SKM-1 treated with dmso at 0.1 percent for 144 hours (cell line): ENCODE measurements around the gene GXYLT2.

Source experiments
- DNase-seq: peaks from one replicate; lab custom pipeline; 2025; ENCODE audit not compliant: unreplicated experiment; lab: John Stamatoyannopoulos, UW

The GXYLT2 gene

DNA sequence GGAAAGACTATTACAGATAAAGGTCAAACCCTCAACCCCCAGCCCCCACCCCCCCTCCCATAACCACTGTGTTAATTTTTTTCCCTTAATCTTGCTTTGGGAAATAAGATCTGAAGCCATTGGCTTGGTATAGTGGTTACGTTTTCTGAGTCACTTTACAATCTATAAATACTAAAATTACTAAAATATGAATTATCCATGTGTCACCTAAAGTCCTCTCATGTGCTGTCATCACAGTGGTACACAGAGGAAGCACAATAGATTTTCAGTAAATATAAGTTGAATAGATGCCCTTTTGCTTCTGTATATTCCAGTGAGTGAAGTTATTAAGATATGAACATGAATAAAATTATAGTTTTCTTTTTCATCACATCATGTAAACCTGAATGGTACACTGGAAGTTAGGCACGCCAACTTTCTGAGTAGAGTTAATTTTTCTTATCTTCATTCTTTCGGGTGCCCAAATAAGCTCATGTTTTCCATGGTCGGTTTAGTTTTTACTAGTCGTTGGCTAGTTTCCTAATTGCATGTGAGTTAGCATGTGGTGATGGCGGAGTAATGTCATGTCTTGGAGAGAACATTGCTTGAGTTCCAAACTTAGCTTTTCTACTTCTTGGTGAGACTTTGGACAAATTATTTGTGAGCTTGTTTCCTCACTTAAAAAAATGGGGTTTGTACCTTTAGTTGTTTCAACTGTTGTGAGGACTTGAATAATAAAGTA lies 120.3 kb downstream of the GXYLT2 start:
- DNase-seq = no peak

DNA sequence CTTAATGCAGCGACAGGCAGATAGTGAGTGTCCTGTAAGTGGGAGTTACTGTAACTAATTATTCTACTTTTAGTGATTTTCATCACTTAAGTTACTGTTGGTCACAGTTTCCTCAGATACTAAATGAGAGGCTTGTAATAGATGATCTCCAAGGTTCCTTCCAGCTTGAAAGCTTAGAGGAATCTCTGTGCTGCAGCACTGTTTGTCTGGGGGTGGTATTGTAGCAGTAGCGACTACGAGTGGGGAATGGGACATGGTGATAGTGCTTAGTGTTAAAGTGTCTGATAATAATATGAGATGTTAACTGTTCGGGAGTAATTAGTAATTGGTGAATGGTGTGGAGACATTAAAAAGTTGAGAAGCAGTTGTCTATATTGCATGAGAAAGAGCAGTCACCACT lies 121.2 kb downstream of the GXYLT2 start:
- DNase-seq = no peak

DNA sequence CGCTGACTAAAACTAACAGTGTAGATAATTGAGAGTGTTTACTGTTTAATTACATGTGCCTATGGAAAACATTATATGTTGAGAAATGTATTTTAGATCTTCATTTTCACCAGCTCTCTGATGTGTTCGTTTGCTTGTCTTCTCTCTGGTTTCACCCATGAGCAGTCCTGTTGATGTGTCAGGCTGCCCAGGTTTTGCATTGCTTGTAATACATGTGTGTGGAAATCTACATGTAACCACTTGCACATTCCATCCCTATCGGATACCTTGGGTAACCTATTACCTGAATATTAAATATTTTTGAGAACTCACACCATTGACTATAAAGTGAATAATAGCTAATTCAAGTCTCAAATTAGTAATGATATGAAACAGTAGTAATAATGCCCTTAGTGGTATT lies 121.9 kb downstream of the GXYLT2 start:
- DNase-seq = no peak

DNA sequence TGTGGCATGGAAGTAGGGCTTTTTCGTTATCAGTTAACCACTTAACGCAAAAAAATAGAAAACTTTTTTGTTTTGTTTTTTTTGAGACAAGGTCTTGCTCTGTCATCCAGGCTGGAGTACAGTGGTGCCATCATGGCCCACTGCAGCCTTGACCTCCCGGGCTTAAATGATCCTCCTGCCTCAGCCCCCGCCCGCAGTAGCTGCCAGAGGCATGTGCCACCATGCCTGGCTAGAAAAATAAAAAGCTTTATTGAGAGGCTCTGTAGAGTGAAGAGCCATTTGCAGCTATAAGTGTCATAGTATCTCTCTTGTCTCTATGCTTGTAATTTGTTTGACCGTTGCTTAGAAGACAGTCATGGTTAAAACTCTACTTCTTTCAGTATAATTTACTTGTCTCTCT lies 122.3 kb downstream of the GXYLT2 start:
- no peak for DNase-seq

DNA sequence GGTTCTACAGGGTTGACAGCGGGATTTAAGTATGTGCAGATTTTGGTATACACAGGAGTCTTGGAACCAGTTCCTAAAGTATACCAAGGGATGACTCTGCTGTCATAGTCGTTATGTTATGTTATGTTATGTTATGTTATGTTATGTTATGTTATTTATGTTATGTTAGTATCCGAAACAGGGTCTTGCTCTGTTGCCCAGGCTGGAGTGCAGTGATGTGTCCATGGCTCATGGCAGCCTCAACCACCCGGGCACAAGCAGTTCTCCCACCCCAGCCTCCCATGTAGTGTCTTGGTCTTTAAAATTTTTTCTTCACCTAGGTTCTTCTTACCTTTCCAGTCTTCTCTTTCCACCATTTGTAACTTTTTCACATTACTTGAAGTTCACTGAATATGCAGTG lies 130.5 kb downstream of the GXYLT2 start:
- no peak for DNase-seq

DNA sequence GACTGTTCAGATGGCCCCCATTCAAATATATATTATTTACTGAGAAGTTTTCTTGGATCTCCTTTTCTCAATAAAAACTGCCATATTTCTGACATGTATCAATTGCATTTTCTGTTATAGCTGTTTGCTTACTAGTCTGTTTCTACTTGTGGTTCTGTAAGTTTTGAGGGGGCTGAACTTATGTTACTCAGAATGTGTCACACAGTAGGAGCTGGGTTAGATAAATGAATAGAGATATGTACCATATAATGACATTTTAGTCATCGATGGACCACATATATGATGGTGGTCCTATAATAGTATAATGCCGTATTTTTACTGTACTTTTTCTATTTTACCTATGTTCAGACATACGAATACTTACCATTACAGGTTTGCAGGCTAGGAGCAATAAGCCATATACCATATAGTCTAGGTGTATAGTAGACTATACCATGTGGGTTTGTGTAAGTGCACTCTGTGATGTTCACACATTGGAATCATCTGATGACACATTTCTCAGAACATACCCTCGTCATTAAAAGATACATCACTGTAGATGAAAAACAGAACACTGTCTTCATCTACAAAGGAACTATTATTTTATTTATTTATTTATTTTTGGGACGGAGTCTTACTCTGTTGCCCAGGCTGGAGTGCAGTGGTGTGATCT lies 131.1 kb downstream of the GXYLT2 start:
- no peak for DNase-seq

DNA sequence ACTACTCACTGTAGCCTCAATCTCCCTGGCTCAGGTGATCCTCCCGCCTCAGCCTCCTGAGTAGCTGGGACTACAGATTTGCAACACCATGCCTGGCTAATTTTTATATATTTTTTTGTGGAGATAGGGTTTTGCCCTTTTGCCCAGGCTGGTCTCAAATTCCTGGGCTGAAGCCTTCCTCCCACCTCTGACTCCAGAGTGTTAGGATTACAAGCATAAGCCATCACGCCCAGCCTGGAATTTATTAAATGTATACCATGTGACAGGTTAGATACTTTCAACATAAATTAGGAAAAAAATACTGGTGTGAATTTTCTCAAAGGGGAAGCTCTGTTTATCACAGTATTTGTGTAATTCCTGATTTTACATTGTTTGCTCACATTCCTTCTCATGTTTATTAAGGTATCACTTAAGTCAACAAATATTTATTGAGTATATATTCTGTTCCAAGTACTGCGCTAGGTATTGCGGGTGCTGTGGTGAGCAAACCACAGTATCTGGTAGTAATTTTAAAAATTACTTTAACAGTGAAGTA lies 133.5 kb downstream of the GXYLT2 start:
- DNase-seq = no peak

DNA sequence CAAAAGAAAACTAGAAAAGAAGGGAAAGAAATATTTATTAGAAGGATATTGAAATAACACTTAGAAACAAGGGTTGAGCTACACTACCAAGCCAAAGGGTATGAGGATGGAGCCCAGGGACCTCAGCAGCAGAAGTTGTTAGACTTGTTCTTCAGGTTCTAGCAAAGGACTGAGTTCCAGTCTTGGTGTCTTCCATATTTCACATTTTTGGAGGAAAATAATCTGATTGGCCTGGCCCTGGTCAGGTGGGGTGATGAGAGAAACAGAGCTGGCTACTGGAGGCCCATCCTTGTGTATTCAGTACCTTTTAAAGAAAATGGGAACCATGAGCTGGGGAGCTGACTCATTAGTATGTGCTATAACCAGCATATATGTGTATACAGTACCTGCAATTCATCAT lies 137.0 kb downstream of the GXYLT2 start:
- DNase-seq = no peak

DNA sequence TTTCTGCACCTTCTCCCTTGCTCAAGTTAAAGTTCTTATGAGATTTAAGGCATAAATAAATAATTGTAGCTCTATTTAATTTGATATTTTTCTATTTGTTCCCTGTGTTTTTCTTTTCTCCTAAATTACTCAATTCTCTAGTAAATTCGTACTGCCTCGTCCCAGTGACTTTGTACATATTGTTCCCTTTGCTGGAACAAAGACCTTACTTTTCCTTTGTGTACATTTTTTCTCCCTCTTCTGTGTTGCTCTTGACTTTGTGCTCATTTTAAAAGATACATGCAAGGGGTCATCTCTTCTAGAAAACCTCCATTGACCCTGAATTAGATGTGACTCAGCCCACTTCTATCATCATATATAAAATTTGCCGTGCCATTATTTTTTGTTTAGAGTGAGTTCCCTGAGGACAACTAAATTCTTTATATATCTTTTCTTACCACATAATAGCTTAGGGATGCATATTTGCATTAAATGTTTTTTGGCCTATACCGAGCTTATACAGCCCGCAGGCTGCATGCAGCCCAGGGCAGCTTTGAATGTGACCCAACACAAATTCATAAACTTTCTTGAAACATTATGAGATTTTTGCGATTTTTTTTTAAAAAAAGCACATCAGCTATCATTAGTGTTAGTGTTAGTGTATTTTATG lies 138.4 kb downstream of the GXYLT2 start:
- DNase-seq = no peak
